T-helper 22 cell (primary cell): ENCODE results near the gene KRTAP16-1.
"Not testable (repeated sequence)": the region's sequence is repeated elsewhere in the genome, so short reads cannot be mapped to it uniquely, and the experiment has no call there.

Source experiments
- DNase-seq: peaks from one replicate; pipeline ENCODE4 v3.0.0-alpha.2; 2020; ENCODE audit warnings: low read depth

KRTAP16-1 gene, protein sequence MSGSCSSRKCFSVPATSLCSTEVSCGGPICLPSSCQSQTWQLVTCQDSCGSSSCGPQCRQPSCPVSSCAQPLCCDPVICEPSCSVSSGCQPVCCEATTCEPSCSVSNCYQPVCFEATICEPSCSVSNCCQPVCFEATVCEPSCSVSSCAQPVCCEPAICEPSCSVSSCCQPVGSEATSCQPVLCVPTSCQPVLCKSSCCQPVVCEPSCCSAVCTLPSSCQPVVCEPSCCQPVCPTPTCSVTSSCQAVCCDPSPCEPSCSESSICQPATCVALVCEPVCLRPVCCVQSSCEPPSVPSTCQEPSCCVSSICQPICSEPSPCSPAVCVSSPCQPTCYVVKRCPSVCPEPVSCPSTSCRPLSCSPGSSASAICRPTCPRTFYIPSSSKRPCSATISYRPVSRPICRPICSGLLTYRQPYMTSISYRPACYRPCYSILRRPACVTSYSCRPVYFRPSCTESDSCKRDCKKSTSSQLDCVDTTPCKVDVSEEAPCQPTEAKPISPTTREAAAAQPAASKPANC

DNA sequence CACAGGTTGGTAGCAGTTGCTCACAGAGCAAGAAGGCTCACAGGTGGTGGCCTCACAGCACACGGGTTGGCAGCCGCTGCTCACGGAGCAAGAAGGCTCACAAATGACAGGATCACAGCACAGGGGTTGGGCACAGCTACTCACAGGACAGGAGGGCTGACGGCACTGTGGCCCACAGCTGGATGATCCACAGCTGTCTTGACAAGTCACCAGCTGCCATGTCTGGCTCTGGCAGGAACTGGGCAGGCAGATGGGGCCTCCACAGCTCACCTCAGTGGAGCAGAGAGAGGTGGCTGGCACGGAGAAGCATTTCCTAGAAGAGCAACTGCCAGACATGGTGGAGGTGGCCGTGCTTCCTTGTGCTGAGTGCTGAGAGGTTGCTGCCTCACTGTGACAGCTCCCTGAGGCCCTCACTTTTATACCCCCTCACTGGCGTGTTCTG lies at the start of gene KRTAP16-1:
Gene KRTAP16-1, minus strand, starts transcription at position 392 of the 442 bp plus-strand sequence. Its CDS starts 56 bp downstream, at position 336.
- peak; percentile 60 for DNase-seq

DNA sequence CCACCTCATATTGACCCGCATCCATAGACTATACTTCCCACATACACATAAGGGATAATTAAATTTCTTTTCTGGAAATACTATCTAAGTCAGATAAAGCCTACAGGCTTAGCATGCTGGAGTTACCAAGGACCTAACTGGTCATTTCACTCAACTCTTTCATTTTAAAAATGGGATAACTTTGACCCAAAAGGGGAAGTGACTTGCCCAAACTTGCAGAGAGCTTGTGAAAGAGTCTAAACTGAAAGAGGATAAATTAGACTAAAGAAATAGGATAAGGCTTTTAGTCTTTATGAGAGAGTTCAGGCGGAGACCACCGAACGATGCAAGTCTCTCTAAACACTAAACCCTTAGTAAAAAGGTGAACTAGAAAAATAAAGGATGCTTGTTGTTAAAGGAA lies 45.4 kb upstream of the KRTAP16-1 start:
- DNase-seq: no peak

DNA sequence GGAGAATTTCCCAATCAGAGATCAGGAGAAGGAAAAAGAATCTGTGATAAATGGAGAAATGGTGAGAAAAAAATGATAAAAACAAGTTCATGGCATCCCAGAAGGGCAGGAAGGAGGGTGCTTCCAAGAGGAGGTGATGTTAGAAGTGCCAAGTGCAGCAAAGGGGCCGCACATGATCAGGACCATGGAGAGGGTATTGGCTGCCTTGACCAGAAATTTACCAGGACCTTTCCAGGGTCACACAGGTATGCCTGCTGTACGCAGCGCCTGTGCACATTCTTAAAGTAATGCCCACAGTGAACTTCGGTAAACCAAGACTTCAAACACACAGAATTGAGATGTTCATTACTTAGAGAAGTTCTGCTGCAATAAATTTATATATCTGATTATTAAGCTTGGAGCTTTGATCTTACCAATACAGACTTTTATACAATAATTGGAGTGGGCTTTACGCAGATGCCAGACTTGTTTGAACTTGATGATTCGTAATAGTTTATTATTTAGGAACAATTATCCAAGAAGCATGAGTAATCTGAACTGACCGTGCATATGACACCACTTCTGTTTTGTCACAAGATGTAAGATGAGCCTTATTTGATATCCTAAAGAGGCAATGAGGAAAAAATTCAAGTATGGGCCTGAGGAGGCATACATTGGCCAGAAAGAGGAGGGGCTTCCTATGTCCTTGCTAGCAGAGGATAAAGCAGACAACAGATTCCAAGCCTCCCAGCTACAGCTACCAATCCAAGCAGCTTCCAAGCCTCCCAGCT lies 43.7 kb upstream of the KRTAP16-1 start:
- DNase-seq: no peak

DNA sequence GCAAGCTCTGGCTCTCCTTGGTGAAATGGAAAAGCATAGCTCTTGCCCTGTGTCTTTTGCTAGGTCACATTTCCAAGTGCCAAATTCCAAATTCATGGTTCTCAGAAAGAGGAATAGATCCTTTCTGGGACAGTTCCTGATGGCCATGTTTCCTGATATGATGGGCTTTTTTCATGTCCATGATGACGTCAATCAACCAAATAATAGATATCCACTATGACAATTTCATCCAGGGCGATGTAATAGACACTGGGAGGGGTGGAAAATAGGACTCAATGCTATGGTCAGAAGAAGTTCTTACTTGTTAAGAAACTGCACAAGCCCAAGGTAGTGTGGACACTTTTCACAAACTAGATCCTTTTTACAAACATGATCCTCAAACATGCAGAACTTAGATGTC lies 42.1 kb upstream of the KRTAP16-1 start:
- DNase-seq: no peak

DNA sequence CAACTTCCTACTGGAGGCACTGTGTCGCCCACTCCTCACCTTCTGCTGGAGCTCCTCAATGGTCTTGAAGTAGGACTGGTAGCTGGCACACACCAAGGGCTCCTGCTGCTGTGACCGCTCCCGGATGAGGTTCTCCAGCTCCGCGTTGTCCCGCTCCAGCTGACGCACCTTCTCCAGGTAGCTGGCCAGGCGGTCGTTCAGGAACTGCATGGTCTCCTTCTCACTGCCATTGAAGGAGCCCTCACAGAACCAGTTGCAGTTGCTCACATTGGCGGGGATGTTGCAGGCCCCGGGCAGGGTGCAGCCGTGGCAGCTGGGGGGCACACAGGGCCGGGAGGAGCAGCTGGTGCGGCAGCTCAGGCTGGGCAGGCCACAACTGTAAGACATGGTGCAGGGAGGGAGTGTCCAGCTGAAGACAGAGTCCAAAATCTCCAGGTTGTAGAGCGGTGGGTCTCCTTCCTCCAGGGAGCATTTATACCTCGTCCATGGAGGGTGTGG lies 41.3 kb upstream of the KRTAP16-1 start, which contains the start of gene KRT33A:
Gene KRT33A, minus strand, starts transcription at position 448 of the 498 bp plus-strand sequence. Its CDS starts 61 bp downstream, at position 387.
- not testable (repeated sequence) for DNase-seq

DNA sequence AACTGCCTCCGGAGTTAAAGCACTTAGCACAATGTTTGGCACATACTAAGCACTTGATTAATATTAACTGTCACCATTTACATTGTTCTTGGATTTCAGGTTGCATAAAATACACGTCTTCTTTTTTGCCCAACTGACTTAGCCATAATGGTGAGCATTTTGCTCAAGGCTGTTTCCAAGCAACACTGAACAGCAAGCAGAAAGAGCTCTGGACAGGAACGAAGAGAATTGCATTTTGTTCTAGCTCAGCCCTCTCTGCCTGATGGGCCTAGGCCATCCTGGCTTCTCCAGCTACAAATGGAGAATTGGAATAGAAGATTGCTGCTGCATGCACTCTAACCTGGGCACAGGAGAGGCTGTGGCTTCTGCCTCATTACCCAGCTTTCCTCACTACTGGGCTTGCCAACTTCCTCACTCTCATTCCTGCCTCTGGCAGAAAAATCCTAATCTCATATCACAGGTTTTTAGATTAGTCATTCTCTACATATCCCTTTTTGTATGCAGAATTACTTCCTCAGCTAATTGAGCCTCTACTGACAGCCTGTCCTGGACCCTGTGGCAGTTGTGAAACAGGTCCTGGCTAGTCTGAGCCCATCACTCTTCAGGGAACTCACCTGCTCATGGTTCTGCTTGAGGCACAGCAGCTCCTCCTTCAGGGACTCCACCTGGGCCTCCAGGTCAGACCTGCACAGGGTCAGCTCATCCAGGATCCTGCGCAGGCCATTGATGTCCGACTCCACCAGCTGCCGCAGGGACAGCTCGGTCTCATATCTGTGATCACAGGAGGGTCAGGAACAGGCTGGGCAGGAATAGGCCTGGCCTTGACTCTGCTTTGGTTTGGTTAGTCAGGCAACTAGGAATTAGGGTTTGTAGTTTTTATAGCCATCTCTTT lies 39.0 kb upstream of the KRTAP16-1 start:
- no peak for DNase-seq

DNA sequence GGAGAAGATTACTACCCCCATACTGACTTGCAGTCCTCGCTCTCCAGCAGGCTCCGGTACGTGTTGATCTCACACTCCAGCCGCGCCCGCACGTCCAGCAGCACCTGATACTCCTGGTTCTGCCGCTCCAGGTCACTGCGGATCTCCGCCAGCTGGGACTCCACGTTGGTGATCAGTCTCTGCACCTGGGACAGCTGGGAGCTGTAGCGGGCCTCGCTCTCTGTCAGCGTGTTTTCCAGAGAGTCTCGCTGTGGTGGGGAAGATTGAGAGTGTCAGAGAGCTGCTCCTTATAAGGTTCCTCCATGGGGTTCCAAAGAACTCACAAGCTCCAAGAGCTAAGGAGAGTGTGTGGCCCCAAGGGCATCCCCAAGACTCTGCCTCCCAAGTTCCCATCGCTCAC lies 37.3 kb upstream of the KRTAP16-1 start:
- DNase-seq: not testable (repeated sequence)

DNA sequence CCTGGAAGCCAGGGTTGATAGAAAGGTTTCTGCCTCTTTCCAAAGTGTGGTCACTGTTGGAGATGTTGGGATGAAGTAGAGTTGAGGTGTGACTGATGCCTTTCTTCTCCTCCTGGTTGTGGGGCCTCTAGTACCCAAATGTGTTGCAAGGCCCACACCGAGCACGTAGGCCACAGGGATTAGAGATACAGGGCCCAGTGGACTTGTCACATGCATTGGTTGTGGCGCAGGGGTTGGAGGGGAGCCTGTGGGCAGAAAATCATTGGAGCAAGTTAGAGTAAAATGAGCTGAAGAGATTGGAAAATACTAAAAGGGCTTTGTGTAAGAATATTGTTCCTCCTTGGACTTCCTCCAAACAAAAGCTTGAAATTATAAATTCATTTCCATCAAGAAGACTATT lies 36.9 kb upstream of the KRTAP16-1 start:
- DNase-seq: no peak

DNA sequence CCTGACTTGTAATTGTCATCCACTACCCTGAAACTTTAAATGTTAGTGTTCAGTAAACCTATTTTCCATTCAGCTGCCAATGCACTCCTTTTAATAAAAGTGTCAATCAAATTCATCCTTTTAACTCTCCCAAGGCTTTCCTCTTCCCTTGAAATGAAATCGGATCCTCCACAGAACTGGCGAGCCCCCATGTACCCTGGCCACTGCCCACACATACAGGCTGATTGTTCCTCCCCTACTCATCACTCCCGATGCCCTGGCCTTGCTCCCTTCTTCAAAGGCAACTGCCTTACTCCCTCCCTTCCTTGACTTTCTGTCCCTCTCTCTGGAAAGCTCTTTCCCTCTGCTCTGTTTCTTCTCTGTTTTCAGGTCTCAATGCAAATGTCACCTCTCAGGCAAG lies 33.9 kb upstream of the KRTAP16-1 start:
- no peak for DNase-seq

DNA sequence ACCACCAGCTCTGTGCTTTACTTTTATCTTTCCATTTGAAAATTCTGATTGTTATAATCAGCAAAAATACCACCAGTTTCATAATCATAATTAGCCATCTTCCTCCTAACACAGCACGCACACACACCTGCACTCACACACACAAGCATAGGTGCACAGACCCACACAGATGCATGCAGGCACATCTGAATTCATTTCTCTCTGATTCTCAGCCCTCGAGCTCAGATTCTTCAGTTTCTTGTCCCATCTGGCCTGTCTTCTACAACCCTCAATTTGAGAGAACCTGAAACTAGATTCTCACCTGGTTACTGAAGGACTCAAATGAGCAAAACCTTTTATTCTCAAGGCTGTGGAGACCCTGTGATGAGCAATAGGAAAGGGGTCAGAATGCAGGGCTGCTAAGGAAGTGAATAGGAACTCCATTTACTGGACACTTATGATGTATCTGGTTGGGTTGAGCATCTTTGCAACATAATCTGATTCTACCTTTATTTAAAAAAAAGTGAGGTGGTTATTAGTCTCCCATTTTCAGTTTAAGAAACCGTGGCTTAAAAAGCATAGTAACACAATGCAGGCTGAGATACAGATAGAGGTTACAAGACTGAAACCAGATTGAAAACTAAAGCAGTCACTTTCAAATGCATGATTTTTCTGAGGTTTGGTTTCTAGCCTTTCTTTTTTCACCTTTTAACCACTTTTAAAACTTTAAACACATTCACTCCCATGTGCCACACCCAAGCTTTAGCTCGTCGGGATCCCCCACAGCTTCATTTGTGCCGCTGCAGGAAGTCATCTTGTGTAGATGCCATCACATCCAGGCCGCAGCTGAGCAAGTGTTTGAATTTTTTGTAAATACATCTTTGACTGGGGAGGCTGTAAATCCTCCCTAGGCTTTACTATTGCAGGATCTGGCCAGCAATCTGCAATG lies 32.1 kb upstream of the KRTAP16-1 start:
- peak; percentile 45 for DNase-seq

DNA sequence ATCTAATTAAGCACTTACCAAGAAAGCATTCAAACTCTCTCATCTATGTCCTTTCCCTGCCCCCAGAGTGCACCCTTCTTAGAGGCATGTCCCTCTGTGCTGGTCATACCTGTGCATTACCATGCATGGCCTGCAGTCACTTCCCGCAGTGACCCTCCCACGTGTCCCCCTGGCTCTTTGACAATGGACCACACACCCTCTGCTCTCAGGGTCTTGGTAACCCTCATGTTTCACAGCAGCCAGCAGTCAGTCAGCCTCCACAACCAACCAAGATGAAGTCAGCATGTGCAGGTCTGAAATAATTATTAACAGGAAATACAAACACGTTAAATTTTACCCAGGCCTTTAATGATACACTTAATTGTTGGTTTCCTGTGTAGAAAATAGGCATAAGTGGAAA lies 31.4 kb upstream of the KRTAP16-1 start:
- DNase-seq: no peak

DNA sequence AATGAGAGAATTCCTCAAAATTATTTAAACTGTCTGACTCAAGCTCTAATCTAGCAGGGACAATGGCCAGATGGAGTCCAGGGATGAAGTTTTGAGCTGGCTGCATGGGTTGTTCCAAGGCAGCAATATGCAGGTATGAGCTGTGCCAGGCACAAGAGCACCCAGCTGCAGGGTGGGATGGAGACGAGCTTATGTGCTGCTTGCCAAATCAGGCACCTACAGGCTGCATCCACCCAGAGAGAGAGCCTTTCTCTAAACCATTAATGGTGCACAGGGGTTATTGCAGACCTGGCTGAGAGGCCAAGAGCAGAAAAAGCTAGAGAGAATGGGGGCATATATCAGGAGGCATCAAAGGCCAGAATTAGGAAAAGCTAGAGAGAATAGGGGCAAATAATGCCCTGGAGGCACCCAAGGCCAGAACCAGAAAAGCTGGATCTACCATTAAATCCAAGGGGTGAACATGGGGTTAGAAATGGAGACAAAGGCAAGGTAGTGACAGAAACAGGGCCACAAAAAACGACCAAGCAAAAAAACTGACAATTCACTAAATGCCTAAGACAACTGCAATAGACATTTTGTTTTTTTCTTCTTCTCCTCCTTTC lies 30.6 kb upstream of the KRTAP16-1 start:
- no peak for DNase-seq

DNA sequence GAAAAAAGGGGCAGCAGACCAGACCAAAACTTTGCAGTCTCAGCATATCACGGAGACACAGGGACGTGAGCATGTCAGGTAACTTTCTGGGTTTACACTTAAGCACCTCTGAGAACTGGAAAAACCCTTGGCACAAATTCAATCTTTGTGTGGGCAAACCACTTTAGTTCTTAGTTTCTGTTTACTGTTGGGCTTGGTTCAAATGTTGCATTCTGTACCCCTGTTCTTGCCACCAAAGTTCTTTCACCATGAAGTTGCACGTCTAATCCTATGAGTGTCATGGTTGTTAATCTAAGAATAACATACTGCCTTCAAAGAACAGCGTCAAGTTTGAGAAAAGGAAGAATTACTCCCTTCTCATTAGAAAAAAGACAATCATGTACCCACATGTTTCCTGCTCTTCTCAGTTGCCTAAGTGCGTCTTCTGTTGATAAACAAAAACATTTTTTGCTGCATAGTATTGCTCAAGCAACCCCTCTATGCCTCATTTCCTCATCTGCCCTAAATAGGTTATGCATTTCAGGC lies 29.9 kb upstream of the KRTAP16-1 start:
- peak; percentile 50 for DNase-seq

DNA sequence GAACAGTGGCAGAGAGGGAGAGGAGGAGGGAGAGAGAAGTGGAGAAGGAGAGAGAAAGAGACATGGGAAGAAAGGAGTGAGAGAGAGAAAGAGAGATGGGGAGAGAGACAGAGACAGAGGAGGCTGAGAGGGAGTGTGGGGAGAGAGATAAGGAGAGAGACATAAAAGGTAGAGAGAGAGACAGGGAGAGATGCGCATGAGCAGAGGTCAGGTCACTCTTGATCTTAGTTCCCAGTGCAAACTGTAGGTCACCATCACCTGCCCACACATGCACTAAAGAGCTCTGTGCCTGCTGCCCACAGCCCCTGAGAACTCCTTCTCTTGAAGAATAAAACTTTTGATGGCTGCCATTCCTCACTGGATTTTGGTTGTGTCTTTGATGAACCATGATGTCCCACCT lies 26.6 kb upstream of the KRTAP16-1 start:
- no peak for DNase-seq

DNA sequence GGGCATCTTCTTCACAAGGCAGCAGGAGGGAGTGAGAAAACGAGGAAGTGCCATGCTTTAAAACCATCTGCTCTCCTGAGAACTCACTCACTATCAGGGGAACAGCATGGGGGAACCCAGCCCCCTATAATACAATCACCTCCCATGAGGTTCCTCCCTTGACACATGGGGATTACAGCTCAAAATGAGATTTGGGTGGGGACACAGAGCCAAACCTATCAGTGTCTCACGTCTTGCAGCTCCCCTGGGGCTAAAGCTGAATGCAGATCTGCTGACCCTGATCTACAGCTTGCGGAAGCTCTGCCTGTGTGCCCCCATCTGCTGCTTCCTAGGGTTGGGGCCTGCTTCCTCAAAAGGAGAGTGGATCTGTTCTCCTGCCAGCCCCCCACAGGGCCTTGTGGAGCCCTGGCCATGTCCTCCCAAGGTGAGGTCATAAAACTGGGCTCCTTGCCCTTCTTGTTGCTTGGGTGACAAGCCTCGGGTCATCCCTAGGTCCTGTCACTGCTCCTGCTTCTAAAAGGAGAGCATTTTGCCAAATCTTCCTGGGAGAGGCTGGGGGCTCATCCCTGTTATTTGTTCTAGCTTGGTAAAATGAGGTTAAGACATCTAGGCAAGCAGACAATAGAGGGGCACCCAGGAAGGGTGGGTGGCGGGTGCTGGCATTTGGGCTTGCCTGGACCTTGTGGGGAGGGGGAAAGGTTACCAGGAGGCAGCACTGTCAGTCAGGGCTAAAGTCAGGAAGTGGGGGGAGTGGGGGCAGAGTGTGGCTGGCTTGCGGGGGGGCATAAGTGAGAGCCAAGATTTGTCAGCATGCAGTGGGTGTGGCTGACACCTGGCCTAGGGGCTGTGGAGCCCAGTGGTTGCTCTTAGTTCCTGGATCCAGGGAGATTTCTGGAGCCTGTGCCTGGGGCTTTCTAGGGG lies 25.5 kb upstream of the KRTAP16-1 start:
- DNase-seq: no peak

DNA sequence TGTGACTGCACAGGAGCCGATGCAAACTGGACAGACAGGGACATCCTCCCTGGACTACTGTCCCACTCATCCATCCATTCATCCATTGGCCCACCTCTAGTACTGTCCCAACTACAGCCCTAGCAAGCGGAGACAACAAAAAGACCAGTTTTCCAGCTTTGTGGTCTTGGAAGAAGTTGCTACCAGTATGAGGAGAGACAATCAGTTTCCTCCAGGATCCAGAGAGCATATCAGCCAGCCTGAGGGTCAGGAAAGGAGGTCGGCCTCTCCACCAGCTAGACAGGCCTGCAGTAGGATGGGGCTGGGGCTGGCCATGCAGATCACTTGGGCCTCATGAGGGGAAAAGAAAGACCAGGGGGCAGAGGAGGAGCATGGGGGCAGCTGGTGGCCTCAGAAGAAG lies 24.7 kb upstream of the KRTAP16-1 start:
- DNase-seq: no peak

DNA sequence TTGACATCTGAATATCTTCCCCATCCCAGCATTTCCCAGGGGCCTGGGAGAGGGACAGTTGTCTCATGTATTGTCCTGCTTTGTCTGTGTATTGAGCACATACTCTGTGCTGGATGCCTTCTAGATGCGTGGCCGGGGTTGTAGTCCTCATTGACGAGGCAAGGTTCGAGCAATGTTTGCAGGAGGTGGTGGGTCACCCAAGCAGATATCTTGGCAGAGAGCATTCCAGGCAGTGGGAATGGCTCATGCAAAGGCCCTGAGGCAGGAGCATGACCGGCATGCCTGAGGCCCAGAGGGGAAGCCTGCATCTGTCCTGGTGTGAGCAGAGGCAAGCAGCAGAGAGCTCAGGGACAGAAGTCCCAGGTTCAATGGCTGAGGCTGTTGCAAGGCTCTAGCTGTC lies 24.0 kb upstream of the KRTAP16-1 start:
- DNase-seq: no peak

DNA sequence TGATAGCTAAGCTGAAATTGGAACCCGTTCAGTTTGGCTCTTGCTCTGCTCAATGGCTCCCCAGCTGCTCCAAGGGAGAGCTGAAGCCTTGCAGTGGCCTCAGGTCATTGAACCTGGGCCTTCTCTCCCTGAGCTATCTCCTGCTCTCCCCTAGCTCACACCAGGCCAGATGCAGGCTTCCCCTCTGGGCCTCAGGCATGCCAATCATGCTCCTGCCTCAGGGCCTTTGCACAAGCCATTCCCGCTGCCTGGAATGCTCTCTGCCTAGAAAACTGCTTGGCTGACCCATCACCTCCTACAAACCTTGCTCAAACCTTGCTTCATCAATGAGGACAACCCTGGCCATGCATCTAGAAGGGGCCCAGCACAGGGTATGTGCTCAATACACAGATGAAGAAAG lies 23.1 kb upstream of the KRTAP16-1 start:
- DNase-seq: no peak

DNA sequence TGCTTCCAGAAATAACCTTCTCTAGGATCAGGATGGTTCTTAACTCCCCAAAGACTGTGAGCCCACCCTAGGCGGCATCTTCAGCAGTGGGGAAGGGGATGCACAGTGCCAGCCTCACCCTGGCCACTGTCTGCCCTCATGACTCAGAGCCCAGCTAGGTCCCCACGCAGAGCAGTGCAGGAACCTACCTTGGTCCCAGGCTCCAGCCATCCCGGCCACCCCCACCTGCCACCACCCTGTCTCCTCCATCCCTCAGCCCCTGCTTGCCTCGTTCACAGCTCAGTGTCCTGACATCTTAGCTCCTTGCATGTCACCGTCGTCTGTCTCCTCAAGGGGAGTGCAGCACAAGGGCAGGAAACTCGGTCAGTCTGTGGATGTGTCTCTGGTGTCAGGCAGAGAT lies 22.5 kb upstream of the KRTAP16-1 start:
- DNase-seq: no peak
